DMS 273 treated with DMSO at 0.1 percent for 48 hours (cell line): ENCODE results near the gene YPEL4.

ENCODE experiments used
- DNase-seq: peaks from one replicate; lab custom pipeline; 2025; lab: John Stamatoyannopoulos, UW

Gene YPEL4

GRCh38 chr11:57633394-57634070, 16.2 kb downstream of the YPEL4 start:
- no peak for DNase-seq

DNA sequence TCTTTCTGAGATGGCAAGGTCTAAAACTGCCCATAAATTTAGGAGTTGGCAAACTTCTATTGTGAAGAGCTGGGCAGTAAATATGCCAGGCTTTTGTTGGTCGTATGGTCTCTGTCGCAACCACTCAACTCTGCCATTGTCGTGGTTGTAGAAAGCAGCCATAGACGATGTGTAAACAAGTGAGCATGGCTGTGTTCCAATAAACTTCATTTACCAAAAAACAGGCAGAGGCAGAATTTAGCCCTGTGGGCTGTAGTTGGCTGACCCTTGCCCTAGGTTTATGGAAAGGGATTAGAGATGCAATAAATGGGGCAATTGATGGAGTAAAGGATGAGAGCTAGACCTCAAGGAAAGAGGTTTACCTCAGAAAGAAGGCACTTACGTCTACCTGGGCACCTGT, 17.6 kb downstream of the YPEL4 start:
- no peak for DNase-seq

GRCh38 chr11:57630171-57630570, 19.5 kb downstream of the YPEL4 start:
- DNase-seq = no peak

DNA sequence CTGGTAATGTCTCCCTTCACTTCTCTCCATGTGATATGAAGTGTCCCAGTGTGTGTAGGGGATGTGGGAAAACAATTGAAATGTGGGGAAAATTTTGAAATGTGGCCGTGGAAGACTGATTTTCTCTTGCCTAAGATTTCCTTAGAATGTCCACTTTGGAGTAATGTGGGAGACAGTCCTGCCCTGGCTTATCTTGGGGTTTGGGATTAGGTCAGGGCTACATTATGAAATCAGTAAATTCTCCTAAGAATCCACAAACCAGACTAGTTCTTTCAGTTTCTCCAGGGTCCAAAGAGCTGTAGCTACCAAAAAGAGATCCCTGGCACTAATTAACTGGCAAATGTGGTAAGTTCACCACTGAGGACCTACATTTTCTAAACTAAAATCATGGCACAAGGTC, 22.8 kb downstream of the YPEL4 start:
- no peak for DNase-seq

DNA sequence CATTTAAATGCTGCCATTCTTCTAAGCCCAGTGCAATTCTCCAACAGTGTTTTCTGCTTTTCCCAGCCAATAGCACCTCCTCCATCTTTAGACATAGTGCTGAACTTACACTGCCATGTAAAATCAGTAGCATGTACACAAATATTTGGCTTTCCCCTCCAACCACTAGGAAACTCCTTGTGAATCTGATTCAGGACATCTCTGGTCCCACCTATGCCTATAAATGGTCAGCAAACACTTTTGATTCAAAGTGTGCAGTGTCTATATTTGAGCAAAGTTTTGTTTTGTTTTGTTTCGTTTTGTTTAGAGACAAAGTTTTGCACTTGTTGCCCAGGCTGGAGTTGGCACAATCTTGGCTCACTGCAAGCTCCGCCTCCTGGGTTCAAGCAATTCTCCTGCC, 24.8 kb downstream of the YPEL4 start:
- DNase-seq = no peak

DNA sequence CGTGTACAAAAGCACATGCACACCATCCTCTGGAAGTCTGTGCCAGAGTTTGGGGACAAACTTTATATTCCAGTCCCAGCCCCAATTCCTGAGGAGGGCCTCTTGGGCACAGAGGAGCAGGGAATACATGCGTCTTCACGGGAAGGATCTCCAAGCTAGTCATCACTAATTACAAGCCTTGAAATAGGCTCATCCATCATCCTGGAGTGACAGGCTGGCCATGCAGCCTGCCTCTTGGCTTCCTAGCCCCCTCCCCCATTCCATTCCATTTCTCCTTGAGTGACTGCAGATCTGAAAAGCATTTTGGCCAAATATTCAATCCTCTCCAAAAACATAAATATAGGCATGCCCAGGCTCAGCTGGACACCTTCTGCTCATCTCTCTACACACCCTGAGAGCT, 27.4 kb downstream of the YPEL4 start:
- no peak for DNase-seq

DNA sequence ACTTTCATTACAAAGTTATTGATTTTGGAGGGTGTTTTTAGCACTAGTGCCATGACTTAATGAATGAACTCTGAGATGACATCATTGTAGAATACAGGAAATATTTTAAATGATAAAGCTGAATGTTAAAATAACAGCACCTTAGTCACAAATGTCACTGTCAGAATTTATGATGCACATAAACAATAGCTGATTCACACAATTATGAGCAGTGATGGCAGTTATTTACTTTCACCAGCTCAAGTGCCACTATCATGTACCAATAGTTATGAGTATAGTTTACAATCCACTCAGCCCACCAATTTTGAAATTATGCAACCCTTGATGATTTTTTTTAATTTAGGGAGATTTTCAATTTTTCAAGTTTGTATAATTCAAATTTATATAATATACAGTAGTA, 29.2 kb downstream of the YPEL4 start:
- DNase-seq = no peak

DNA sequence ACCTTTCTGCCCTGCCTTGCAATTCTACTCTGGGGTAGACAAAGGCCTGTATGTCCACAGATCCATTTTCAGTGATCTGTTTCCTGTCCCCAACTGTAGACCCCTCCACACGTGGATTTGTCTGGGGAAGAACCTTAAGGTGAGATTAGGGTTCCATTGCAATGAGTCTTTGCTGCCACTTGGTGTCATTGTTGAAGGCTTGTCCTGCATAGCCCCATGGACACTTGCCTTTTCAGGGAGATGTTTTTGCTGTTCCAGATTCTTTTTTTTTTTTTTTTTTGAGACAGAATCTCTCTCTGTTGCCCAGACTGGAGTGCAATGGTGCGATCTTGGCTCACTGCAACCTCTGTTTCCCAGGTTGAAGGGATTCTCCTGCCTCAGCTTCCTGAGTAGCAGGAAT, 30.4 kb downstream of the YPEL4 start:
- DNase-seq = no peak

GRCh38 chr11:57618438-57618837, 31.3 kb downstream of the YPEL4 start:
- DNase-seq = no peak

GRCh38 chr11:57616595-57616994, 33.1 kb downstream of the YPEL4 start:
- DNase-seq = no peak

DNA sequence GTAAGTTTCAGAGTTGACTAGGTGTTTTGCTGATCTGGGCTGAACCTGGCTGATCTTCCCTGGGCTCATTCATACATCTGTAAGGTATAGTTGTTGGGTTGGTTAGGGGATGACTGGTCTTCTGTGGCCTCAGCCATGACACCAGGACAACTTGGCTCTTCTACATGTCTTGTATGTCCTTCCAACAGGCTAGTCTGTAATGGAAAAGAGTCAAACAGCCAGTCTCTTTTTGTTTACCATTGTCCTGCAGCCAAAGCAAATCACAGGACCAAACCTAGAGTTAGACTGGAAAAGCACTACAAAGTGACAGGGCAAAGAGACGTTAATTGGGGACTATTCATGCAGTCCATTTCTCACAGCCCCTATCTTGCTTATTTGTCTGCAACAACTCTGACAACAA, 34.4 kb downstream of the YPEL4 start:
- no peak for DNase-seq

- DNase-seq = no peak
These were observed 35.4 kb downstream of the YPEL4 start for GRCh38 chr11:57614234-57614772.

DNA sequence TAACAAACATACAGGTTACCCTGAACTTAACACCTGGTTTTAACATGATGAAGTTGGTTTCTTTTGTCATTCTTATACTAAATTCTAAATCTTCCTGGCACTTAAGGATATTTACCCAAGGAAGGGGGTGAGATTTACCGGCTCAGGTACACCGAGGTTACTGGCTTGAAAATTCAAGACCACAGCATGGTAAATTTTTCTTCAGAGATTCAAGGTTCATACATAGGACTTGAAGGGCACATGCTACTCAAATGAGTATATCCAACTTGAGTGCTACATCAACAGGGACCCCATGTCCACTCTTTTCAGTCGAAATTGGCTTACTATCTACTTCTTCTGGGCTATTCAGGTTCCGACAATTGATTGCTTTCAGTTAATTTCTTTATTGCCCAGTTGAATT, 39.5 kb downstream of the YPEL4 start:
- DNase-seq = no peak

DNA sequence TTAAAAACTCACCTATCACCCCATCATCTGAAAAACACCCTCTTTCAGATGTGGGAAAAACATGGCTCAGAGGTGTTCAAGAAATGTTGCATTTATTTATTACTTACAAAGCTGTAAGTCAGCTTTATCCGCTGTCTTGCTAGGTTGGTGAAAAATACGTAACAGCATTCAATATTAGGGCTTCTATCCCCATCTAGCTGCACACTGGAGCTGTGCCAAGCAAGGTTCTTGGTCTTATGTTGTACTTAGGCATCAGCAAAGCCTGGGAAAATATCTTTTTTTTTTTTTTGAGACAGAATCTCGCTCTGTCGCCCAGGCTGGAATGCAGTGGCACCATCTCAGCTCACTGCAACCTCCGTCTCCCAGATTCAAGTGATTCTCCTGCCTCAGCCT, 44.7 kb downstream of the YPEL4 start:
- no peak for DNase-seq

- no peak for DNase-seq
These were observed 45.2 kb downstream of the YPEL4 start for GRCh38 chr11:57604296-57605027.

DNA sequence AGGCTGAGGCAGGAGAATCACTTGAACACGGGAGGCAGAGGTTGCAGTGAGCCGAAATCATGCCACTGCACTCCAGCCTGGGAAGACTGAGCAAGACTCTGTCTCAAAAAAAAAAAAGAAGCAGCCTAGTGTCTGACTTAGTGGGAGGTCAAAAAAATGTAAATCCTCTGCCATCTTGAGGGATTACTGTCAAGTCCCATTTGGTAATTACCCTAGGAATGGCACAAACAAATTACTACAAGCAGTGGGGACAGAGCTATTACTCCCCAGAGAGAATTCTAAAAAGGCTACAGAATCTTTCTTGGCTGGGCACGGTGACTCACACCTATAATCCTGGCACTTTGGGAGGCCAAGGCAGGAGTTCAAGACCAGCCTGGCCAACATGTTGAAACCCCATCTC, 48.4 kb downstream of the YPEL4 start:
- no peak for DNase-seq

GRCh38 chr11:57599381-57599780, 50.3 kb downstream of the YPEL4 start:
- no peak for DNase-seq

GRCh38 chr11:57598831-57599155, 50.9 kb downstream of the YPEL4 start:
- no peak for DNase-seq

- DNase-seq = peak; percentile 5
These were observed 51.5 kb downstream of the YPEL4 start for GRCh38 chr11:57597916-57598830.

GRCh38 chr11:57597461-57597915, 52.2 kb downstream of the YPEL4 start, which contains the start of gene SERPING1:
SERPING1 (plus strand) TSS chr11:57597685; CDS start chr11:57598271, 586 bp downstream.
- no peak for DNase-seq

DNA sequence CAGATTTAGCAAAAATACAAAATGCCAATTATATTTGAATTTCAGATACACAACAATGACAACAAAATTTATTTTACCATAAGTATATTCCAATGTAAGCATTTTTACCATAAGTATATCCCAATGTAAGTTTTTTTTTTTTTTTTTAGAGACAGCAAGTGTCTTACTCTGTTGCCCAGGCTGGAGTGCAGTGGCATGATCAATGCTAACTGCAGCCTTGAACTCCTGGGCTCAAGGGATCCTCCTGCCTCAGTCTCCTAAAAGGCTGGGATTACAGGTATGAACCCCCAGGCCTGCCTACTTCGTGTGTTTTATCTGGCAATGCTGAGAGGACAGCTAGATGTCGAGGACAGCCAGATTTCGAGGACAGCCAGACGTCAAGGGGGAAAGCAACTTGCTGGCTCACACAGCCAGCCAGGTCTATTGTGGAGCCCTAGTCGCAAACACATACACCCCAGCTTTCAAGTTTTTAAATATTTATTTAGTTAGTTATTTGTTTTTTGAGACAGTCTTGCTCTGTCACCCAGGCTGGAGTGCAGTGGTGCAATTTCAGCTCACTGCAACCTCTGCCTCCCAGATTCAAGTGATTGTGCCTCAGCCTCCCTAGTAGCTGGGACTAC, 53.3 kb downstream of the YPEL4 start:
- DNase-seq = no peak
